H9 (cell line): ENCODE data around the gene CCBE1. TPM values are rescaled to one million over a fixed set of nuclear protein-coding genes. Genes with fewer than 3 reads are reported as not detected.

Source experiments
- DNase-seq: peaks from one replicate; pipeline ENCODE4 v3.0.0-alpha.2; 2017
- H2AFZ ChIP-seq: one replicate; pipeline ENCODE4 v1.6.1; 2013; ENCODE audit warnings: mild to moderate bottlenecking, low read length, control low read depth, moderate library complexity
- H2AK5ac ChIP-seq: 2 replicates; pipeline ENCODE4 v1.6.1; 2013; ENCODE audit warnings: low read length, control low read depth, mixed read lengths; ENCODE audit not compliant: insufficient read length
- H2BK120ac ChIP-seq: one replicate; pipeline ENCODE4 v1.6.1; 2013; ENCODE audit warnings: low read depth, mild to moderate bottlenecking, low read length, control low read depth, inconsistent platforms; ENCODE audit not compliant: poor library complexity, severe bottlenecking
- H2BK12ac ChIP-seq: 2 replicates; pipeline ENCODE4 v1.6.1; 2013; ENCODE audit warnings: low read length, control low read depth, mixed read lengths, low read depth; ENCODE audit not compliant: insufficient read length
- H2BK15ac ChIP-seq: 2 replicates; pipeline ENCODE4 v1.6.1; 2013; ENCODE audit warnings: low read depth, low read length, control low read depth
- H2BK20ac ChIP-seq: one replicate; pipeline ENCODE4 v1.6.1; 2013; ENCODE audit warnings: low read depth, mild to moderate bottlenecking, low read length, control low read depth, inconsistent platforms; ENCODE audit not compliant: poor library complexity, severe bottlenecking
- H2BK5ac ChIP-seq: 2 replicates; pipeline ENCODE4 v1.6.1; 2013; ENCODE audit warnings: low read length, control low read depth, mixed read lengths; ENCODE audit not compliant: insufficient read length
- H3K14ac ChIP-seq: 2 replicates; pipeline ENCODE4 v1.6.1; 2013; ENCODE audit warnings: low read length, control low read depth; ENCODE audit not compliant: insufficient read depth
- H3K18ac ChIP-seq: 2 replicates; pipeline ENCODE4 v1.6.1; 2013; ENCODE audit warnings: low read depth, mild to moderate bottlenecking, mixed read lengths, low read length, control low read depth; ENCODE audit not compliant: insufficient read length
- H3K23ac ChIP-seq: 2 replicates; pipeline ENCODE4 v1.6.1; 2013; ENCODE audit warnings: low read length, control low read depth, mixed read lengths, low read depth; ENCODE audit not compliant: insufficient read length
- H3K23me2 ChIP-seq: 2 replicates; pipeline ENCODE4 v1.6.1; 2013; ENCODE audit warnings: low read depth, mild to moderate bottlenecking, mixed read lengths, low read length, control low read depth; ENCODE audit not compliant: insufficient read length, poor library complexity, severe bottlenecking
- H3K27ac ChIP-seq: 2 replicates; pipeline ENCODE4 v1.5.1; 2013; ENCODE audit warnings: low read length, control low read depth, mixed read lengths, low read depth; ENCODE audit not compliant: insufficient read length
- H3K27me3 ChIP-seq: 2 replicates; pipeline ENCODE4 v1.6.1; 2013; ENCODE audit warnings: low read length, control low read depth, inconsistent platforms; ENCODE audit not compliant: insufficient read depth
- H3K4ac ChIP-seq: 2 replicates; pipeline ENCODE4 v1.6.1; 2013; ENCODE audit warnings: low read depth, mild to moderate bottlenecking, control low read depth, inconsistent platforms, low read length, moderate library complexity
- H3K4me1 ChIP-seq: 2 replicates; pipeline ENCODE4 v1.6.1; 2013; ENCODE audit warnings: low read length, control low read depth, inconsistent platforms; ENCODE audit not compliant: insufficient read depth
- H3K4me2 ChIP-seq: 2 replicates; pipeline ENCODE4 v1.6.1; 2013; ENCODE audit warnings: low read length, control low read depth, mixed read lengths; ENCODE audit not compliant: insufficient read length, insufficient read depth
- H3K56ac ChIP-seq: 2 replicates; pipeline ENCODE4 v1.6.1; 2013; ENCODE audit warnings: low read depth, mild to moderate bottlenecking, mixed read lengths, low read length, control low read depth; ENCODE audit not compliant: insufficient read length
- H3K79me1 ChIP-seq: 2 replicates; pipeline ENCODE4 v1.6.1; 2013; ENCODE audit warnings: low read depth, mild to moderate bottlenecking, moderate library complexity, low read length, control low read depth, inconsistent platforms; ENCODE audit not compliant: insufficient read depth, poor library complexity, severe bottlenecking
- H3K79me2 ChIP-seq: 2 replicates; pipeline ENCODE4 v1.6.1; 2013; ENCODE audit warnings: low read length, control low read depth, inconsistent platforms; ENCODE audit not compliant: insufficient read depth
- H3K9ac ChIP-seq: 2 replicates; pipeline ENCODE4 v1.6.1; 2013; ENCODE audit warnings: low read length, control low read depth, mixed read lengths; ENCODE audit not compliant: insufficient read length; ENCODE audit errors: extremely low read depth
- H3K9me3 ChIP-seq: one replicate; pipeline ENCODE4 v1.6.1; 2013; ENCODE audit warnings: low read depth, low read length, inconsistent platforms; ENCODE audit not compliant: control insufficient read depth
- H3T11ph ChIP-seq: one replicate; pipeline ENCODE4 v1.6.1; 2013; ENCODE audit warnings: mild to moderate bottlenecking, low read length, control low read depth, inconsistent platforms
- H4K20me1 ChIP-seq: one replicate; pipeline ENCODE4 v1.6.1; 2013; ENCODE audit not compliant: control insufficient read depth, insufficient read length, insufficient read depth
- H4K5ac ChIP-seq: 2 replicates; pipeline ENCODE4 v1.6.1; 2013; ENCODE audit warnings: low read depth, mild to moderate bottlenecking, mixed read lengths, low read length, control low read depth; ENCODE audit not compliant: insufficient read length
- H4K8ac ChIP-seq: replicated peaks from 2 replicates; pipeline ENCODE4 v1.6.1; 2013; ENCODE audit warnings: low read length, control low read depth, mixed read lengths, low read depth; ENCODE audit not compliant: insufficient read length
- H4K91ac ChIP-seq: 2 replicates; pipeline ENCODE4 v1.6.1; 2013; ENCODE audit warnings: low read depth, mild to moderate bottlenecking, moderate library complexity, mixed read lengths, low read length, control low read depth; ENCODE audit not compliant: insufficient read length
- H3K27ac Mint-ChIP-seq, 3 experiments: 2 replicates in 2 of 3; 3 replicates in 1 of 3; pipeline ENCODE4 v1.8.0; 2020 to 2021; ENCODE audit warnings: mixed read lengths in 3 of 3, mild to moderate bottlenecking in 1 of 3, moderate library complexity in 1 of 3
- H3K27me3 Mint-ChIP-seq: 2 replicates; pipeline ENCODE4 v1.8.0; 2021; ENCODE audit warnings: low read depth, mild to moderate bottlenecking, moderate library complexity, mixed read lengths
- H3K36me3 Mint-ChIP-seq, 3 experiments: 2 replicates in 2 of 3; 3 replicates in 1 of 3; pipeline ENCODE4 v1.8.0; 2020 to 2021; ENCODE audit warnings: low read depth in 3 of 3, mixed read lengths in 3 of 3; ENCODE audit not compliant: insufficient read depth in 1 of 3
- H3K4me1 Mint-ChIP-seq, 2 experiments: 2 replicates each; pipeline ENCODE4 v1.8.0; 2020; ENCODE audit warnings: mixed read lengths in 2 of 2
- H3K4me3 Mint-ChIP-seq, 2 experiments: 2 replicates in 1 of 2; 3 replicates in 1 of 2; pipeline ENCODE4 v1.8.0; 2020 to 2021; ENCODE audit warnings: mild to moderate bottlenecking in 2 of 2, mixed read lengths in 2 of 2, moderate library complexity in 1 of 2
- H3K9me3 Mint-ChIP-seq, 2 experiments: 2 replicates in 1 of 2; 3 replicates in 1 of 2; pipeline ENCODE4 v1.8.0; 2020; ENCODE audit warnings: mild to moderate bottlenecking in 2 of 2, mixed read lengths in 2 of 2, moderate library complexity in 1 of 2
- WGBS: extraction: QIAGEN DNeasy Blood & Tissue Kit; methylation state at CpG from one replicate; pipeline ENCODE4 v1.1.7; 2013; ENCODE audit warnings: missing lambda C conversion rate, low lambda C conversion rate, mixed read lengths; ENCODE audit not compliant: insufficient read length; ENCODE audit errors: extremely low coverage; 5-methylcytosine and 5-hydroxymethylcytosine counted together
- total RNA-seq: library from RNA; stranded (reverse); gene quantifications from 2 replicates; pipeline ENCODE4 v1.2.1, GENCODE V29; 2021
- TF ChIP-seq, protein P1 (sequence below): fragments of 200-600 bp; sonication (generic); conservative IDR thresholded peaks from 3 replicates; pipeline ENCODE4 v1.8.0; 2021; ENCODE audit warnings: antibody characterized with exemption, mild to moderate bottlenecking

The CCBE1 gene
- total RNA-seq, 1 experiment from 2014 or later: 0.39 TPM

DNA sequence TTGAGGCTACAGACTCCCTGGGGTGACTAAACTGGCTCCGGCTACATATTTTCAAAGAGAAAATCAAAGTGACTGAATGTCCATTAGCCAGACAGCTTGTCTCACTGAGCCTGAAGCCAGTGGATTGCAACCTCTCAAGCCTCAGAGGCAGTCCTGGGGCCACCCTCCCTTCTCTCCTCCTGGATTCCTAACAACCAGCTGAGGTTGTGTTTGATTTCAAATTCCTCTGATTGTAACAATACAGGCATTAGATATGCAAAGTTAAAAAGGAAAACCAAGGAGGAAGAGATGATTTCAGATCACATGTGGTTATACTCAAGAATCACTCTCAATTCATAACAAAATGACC is 237.2 kb downstream of the CCBE1 start:
- H2AK5ac ChIP-seq: no peak overlapping the region
- H3T11ph ChIP-seq: no peak overlapping the region
- no peaks in the 10 kb centered on the region for H3K9me3 ChIP-seq
- H3K23ac ChIP-seq: no peak overlapping the region
- H3K36me3 Mint-ChIP-seq: no peaks in the 10 kb centered on the region
- no peaks in the 10 kb centered on the region for H3K9me3 Mint-ChIP-seq
- no peak overlapping the region for H4K91ac ChIP-seq
- WGBS: no CpG with 5 or more reads among the region's 1 CpG
- no peak overlapping the region for H2BK15ac ChIP-seq
- no peak overlapping the region for H3K4me3 Mint-ChIP-seq
- H3K27ac Mint-ChIP-seq: no peak overlapping the region
- no peaks in the 10 kb centered on the region for H3K27me3 ChIP-seq
- no peak overlapping the region for H3K27ac ChIP-seq
- no peak overlapping the region for H2BK120ac ChIP-seq
- TF ChIP-seq, protein P1, sequence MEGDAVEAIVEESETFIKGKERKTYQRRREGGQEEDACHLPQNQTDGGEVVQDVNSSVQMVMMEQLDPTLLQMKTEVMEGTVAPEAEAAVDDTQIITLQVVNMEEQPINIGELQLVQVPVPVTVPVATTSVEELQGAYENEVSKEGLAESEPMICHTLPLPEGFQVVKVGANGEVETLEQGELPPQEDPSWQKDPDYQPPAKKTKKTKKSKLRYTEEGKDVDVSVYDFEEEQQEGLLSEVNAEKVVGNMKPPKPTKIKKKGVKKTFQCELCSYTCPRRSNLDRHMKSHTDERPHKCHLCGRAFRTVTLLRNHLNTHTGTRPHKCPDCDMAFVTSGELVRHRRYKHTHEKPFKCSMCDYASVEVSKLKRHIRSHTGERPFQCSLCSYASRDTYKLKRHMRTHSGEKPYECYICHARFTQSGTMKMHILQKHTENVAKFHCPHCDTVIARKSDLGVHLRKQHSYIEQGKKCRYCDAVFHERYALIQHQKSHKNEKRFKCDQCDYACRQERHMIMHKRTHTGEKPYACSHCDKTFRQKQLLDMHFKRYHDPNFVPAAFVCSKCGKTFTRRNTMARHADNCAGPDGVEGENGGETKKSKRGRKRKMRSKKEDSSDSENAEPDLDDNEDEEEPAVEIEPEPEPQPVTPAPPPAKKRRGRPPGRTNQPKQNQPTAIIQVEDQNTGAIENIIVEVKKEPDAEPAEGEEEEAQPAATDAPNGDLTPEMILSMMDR: no peak
- H3K23me2 ChIP-seq: no peaks in the 10 kb centered on the region
- no peak overlapping the region for H4K5ac ChIP-seq
- no peak for DNase-seq
- H2BK12ac ChIP-seq: no peak overlapping the region
- H3K14ac ChIP-seq: no peak overlapping the region
- H2BK20ac ChIP-seq: no peak overlapping the region
- H3K9ac ChIP-seq: no peak overlapping the region
- H2BK5ac ChIP-seq: no peak overlapping the region
- H4K20me1 ChIP-seq: no peaks in the 10 kb centered on the region
- no peaks in the 10 kb centered on the region for H3K79me2 ChIP-seq
- no peak overlapping the region for H3K4ac ChIP-seq
- no peak overlapping the region for H3K4me2 ChIP-seq
- H4K8ac ChIP-seq: no peak overlapping the region
- no peaks in the 10 kb centered on the region for H3K4me1 ChIP-seq
- H3K4me1 Mint-ChIP-seq: peaks cover 0 to 16% of the 10 kb centered on the region in 2 experiments; a peak in 3 of 4 replicates
- H2AFZ ChIP-seq: no peak overlapping the region
- H3K18ac ChIP-seq: no peak overlapping the region
- no peak overlapping the region for H3K56ac ChIP-seq
- no peaks in the 10 kb centered on the region for H3K79me1 ChIP-seq
- no peaks in the 10 kb centered on the region for H3K27me3 Mint-ChIP-seq
